HepG2 (cell line): ENCODE results near the gene KRTAP12-4. TPM values are rescaled to one million over a fixed set of nuclear protein-coding genes. Genes with fewer than 3 reads are reported as not detected.

Experiments
- HNRNPH1 ChIP-seq: fragments of 200-400 bp; formaldehyde crosslinking; optimal IDR thresholded peaks from 2 replicates; pipeline ENCODE3; 2017; ENCODE audit warnings: mild to moderate bottlenecking, low read depth, low read length
- KAT7 ChIP-seq: IDR thresholded peaks from 2 replicates; pipeline ENCODE4 v1.6.1; 2018; ENCODE audit warnings: borderline replicate concordance, missing compliant biosample characterization
- KDM6A ChIP-seq: IDR thresholded peaks from 2 replicates; pipeline ENCODE4 v1.6.1; 2016; ENCODE audit warnings: low read depth
- MEF2D ChIP-seq: sonication (generic); formaldehyde crosslinking; IDR thresholded peaks from 2 replicates; pipeline ENCODE4 v1.5.1; 2020; ENCODE audit warnings: mild to moderate bottlenecking, missing genetic modification reagents
- POGZ ChIP-seq: sonication (generic); formaldehyde crosslinking; IDR thresholded peaks from 2 replicates; pipeline ENCODE4 v1.4.0; 2020; ENCODE audit warnings: mild to moderate bottlenecking, missing genetic modification reagents
- SALL1 ChIP-seq: sonication (generic); formaldehyde crosslinking; IDR thresholded peaks from 2 replicates; pipeline ENCODE4 v1.8.0; 2022; ENCODE audit warnings: mild to moderate bottlenecking, missing genetic modification reagents
- ZFP41 ChIP-seq: sonication (generic); formaldehyde crosslinking; IDR thresholded peaks from 2 replicates; pipeline ENCODE4 v1.4.0; 2020; ENCODE audit warnings: mild to moderate bottlenecking, missing genetic modification reagents, borderline replicate concordance
- ZFYVE20 ChIP-seq: sonication (generic); formaldehyde crosslinking; IDR thresholded peaks from 2 replicates; pipeline ENCODE4 v1.8.0; 2023; ENCODE audit warnings: low read depth, mild to moderate bottlenecking, moderate library complexity, missing genetic modification reagents, borderline replicate concordance
- ZKSCAN5 ChIP-seq: sonication (generic); formaldehyde crosslinking; IDR thresholded peaks from 2 replicates; pipeline ENCODE4 v1.5.1; 2020; ENCODE audit warnings: mild to moderate bottlenecking, missing genetic modification reagents
- ZNF501 ChIP-seq: sonication (generic); formaldehyde crosslinking; IDR thresholded peaks from 2 replicates; pipeline ENCODE4 v1.5.1; 2020; ENCODE audit warnings: mild to moderate bottlenecking, moderate library complexity, missing genetic modification reagents
- ZNF530 ChIP-seq: sonication (generic); formaldehyde crosslinking; IDR thresholded peaks from 2 replicates; pipeline ENCODE4 v1.5.0; 2020; ENCODE audit warnings: low read depth, mild to moderate bottlenecking, missing genetic modification reagents
- ZNF670 ChIP-seq: sonication (generic); formaldehyde crosslinking; IDR thresholded peaks from 2 replicates; pipeline ENCODE4 v1.8.0; 2022; ENCODE audit warnings: mild to moderate bottlenecking, missing genetic modification reagents, borderline replicate concordance
- ZNF850 ChIP-seq: sonication (generic); formaldehyde crosslinking; conservative IDR thresholded peaks from 2 replicates; pipeline ENCODE4 v1.9.0; 2021; ENCODE audit warnings: mild to moderate bottlenecking, missing genetic modification reagents
- ZSCAN31 ChIP-seq: sonication (generic); formaldehyde crosslinking; IDR thresholded peaks from 2 replicates; pipeline ENCODE4 v1.5.0; 2020; ENCODE audit warnings: low read depth, mild to moderate bottlenecking, missing genetic modification reagents
- polyA plus RNA-seq, 8 experiments: library from polyadenylated mRNA; depleted of rRNA in 3 of 8; stranded (reverse) in 7 of 8; unstranded in 1 of 8; fragments of >200 nt; fragmentation: Illumina TruSeq in 4 of 8; extraction: Trizol in 4 of 8; gene quantifications; 2 replicates each; pipeline versions ENCODE4 v1.2.1 to v1.2.3, GENCODE V29; 2011 to 2016; ENCODE audit warnings: low read depth in 4 of 8, missing spikeins in 1 of 8, mixed read lengths in 1 of 8; ENCODE audit not compliant: insufficient read depth in 1 of 8
- total RNA-seq, 5 experiments: library from RNA; depleted of rRNA; stranded (reverse); fragments of >200 nt; fragmentation: Illumina TruSeq; extraction: Trizol; gene quantifications; 2 replicates each; pipeline ENCODE4 v1.2.3, GENCODE V29; 2016; ENCODE audit warnings: low read depth in 1 of 5
- TF ChIP-seq, protein P1 (sequence below): sonication (generic); formaldehyde crosslinking; IDR thresholded peaks from 2 replicates; pipeline ENCODE4 v1.5.0; 2020; ENCODE audit warnings: mild to moderate bottlenecking, missing genetic modification reagents
- TF ChIP-seq, protein P2 (sequence below), 2 experiments: sonication (generic) in 1 of 2; formaldehyde crosslinking in 1 of 2; IDR thresholded peaks; 2 replicates each; pipeline versions ENCODE4 v1.5.1 to v1.6.1; 2011 to 2020; ENCODE audit warnings: borderline replicate concordance in 1 of 2, low read depth in 1 of 2, low read length in 1 of 2, mild to moderate bottlenecking in 1 of 2, missing genetic modification reagents in 1 of 2, moderate library complexity in 1 of 2
- TF ChIP-seq, protein P3 (sequence below): sonication (generic); formaldehyde crosslinking; IDR thresholded peaks from 2 replicates; pipeline ENCODE4 v1.5.1; 2020; ENCODE audit warnings: mild to moderate bottlenecking, missing genetic modification reagents, moderate library complexity
- TF ChIP-seq, protein P4 (sequence below): sonication (generic); formaldehyde crosslinking; IDR thresholded peaks from 2 replicates; pipeline ENCODE4 v1.5.0; 2020; ENCODE audit warnings: missing genetic modification reagents

KRTAP12-4 gene
- total and polyA plus RNA-seq, 2 of the 13 experiments (the other 11 are each of a cell fraction or from before 2014, with no cell fraction given): not detected

DNA sequence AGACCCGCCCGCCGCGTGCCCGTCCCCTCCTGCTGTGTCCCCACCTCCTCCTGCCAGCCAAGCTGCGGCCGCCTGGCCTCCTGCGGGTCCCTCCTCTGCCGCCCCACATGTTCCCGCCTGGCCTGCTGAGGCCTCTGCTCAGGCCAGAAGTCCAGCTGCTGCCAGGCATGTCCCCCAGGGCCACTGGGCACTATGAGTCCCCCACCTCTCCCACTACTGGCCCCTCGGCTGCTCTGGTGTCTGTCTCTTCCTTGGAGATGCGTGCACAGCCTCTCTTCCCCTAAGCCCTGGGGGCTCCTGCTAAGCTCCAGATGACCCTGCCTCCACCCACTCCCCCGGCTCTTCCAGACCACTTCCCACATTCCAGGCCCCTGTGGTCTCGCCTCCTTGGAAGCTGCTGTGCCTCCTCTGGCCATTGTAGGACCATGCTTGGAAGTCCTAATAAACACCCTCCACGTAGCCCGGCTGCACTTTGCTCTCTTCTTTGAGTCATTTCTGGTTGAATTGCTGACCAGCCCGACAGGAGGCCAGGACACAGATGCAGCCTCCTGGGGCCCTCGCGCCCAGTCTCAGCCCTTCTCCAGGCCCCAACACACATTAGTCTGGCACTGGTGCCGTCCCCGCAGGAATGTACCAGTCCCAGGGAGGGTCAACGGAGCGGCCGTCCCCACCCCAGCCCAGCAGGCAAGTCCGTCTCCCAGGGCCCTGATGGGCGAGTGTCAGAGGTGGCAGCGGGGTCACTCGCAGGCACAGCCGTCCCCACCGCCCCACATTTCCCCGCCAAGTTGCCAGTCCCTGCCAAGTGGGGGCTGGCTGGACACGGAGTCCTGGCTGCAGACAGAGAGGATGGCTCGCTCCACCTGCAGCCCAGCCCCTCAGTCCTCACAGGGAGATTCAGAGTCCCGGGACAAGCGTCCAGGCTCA is 43.6 kb upstream of the KRTAP12-4 start (continued):
- TF ChIP-seq ZFYVE20 (CRISPR knock-in tag) (no peak), ZNF501 (peak; percentile 51), ZNF670 (CRISPR knock-in tag) (peak; percentile 84; the same call in 1 of the 2 replicates), POGZ (CRISPR knock-in tag) (0 out of 2 replicates have a peak, but pooled peaks have one; percentile 37), ZNF850 (CRISPR knock-in tag) (peak; percentile 78; the same call in 1 of the 2 replicates), ZSCAN31 (CRISPR knock-in tag) (peak; percentile 30; the same call in 1 of the 2 replicates), HNRNPH1 (no peak), KDM6A (CRISPR knock-in tag) (peak; percentile 65), ZKSCAN5 (no peak), ZNF530 (no peak), ZFP41 (peak; percentile 38; the same call in 1 of the 2 replicates), SALL1 (CRISPR knock-in tag) (peak; percentile 58), MEF2D (0 out of 2 replicates have a peak, but pooled peaks have one; percentile 41), KAT7 (no peak)
- TF ChIP-seq, protein P1, sequence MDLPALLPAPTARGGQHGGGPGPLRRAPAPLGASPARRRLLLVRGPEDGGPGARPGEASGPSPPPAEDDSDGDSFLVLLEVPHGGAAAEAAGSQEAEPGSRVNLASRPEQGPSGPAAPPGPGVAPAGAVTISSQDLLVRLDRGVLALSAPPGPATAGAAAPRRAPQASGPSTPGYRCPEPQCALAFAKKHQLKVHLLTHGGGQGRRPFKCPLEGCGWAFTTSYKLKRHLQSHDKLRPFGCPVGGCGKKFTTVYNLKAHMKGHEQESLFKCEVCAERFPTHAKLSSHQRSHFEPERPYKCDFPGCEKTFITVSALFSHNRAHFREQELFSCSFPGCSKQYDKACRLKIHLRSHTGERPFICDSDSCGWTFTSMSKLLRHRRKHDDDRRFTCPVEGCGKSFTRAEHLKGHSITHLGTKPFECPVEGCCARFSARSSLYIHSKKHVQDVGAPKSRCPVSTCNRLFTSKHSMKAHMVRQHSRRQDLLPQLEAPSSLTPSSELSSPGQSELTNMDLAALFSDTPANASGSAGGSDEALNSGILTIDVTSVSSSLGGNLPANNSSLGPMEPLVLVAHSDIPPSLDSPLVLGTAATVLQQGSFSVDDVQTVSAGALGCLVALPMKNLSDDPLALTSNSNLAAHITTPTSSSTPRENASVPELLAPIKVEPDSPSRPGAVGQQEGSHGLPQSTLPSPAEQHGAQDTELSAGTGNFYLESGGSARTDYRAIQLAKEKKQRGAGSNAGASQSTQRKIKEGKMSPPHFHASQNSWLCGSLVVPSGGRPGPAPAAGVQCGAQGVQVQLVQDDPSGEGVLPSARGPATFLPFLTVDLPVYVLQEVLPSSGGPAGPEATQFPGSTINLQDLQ (CRISPR knock-in tag): no peak
- TF ChIP-seq, protein P2, sequence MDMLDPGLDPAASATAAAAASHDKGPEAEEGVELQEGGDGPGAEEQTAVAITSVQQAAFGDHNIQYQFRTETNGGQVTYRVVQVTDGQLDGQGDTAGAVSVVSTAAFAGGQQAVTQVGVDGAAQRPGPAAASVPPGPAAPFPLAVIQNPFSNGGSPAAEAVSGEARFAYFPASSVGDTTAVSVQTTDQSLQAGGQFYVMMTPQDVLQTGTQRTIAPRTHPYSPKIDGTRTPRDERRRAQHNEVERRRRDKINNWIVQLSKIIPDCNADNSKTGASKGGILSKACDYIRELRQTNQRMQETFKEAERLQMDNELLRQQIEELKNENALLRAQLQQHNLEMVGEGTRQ (IDR thresholded peaks at IDR 0.05; ENCODE audit: low read depth, low read length): no peak
- TF ChIP-seq, protein P2 (CRISPR knock-in tag; IDR thresholded peaks at IDR 0.05; ENCODE audit: borderline replicate concordance): no peak
- TF ChIP-seq, protein P3, sequence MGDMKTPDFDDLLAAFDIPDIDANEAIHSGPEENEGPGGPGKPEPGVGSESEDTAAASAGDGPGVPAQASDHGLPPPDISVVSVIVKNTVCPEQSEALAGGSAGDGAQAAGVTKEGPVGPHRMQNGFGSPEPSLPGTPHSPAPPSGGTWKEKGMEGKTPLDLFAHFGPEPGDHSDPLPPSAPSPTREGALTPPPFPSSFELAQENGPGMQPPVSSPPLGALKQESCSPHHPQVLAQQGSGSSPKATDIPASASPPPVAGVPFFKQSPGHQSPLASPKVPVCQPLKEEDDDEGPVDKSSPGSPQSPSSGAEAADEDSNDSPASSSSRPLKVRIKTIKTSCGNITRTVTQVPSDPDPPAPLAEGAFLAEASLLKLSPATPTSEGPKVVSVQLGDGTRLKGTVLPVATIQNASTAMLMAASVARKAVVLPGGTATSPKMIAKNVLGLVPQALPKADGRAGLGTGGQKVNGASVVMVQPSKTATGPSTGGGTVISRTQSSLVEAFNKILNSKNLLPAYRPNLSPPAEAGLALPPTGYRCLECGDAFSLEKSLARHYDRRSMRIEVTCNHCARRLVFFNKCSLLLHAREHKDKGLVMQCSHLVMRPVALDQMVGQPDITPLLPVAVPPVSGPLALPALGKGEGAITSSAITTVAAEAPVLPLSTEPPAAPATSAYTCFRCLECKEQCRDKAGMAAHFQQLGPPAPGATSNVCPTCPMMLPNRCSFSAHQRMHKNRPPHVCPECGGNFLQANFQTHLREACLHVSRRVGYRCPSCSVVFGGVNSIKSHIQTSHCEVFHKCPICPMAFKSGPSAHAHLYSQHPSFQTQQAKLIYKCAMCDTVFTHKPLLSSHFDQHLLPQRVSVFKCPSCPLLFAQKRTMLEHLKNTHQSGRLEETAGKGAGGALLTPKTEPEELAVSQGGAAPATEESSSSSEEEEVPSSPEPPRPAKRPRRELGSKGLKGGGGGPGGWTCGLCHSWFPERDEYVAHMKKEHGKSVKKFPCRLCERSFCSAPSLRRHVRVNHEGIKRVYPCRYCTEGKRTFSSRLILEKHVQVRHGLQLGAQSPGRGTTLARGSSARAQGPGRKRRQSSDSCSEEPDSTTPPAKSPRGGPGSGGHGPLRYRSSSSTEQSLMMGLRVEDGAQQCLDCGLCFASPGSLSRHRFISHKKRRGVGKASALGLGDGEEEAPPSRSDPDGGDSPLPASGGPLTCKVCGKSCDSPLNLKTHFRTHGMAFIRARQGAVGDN (CRISPR knock-in tag): peak; percentile 94
- TF ChIP-seq, protein P4, sequence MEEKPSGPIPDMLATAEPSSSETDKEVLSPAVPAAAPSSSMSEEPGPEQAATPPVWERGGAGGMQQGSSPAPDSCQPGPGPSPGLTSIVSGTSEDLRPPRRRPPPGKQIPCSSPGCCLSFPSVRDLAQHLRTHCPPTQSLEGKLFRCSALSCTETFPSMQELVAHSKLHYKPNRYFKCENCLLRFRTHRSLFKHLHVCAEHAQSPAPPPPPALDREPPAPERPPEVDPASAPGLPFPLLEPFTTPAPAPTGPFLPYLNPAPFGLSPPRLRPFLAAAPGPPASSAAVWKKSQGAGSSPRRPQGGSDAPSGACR (CRISPR knock-in tag): peak; percentile 65; the same call in 1 of the 2 replicates
